Right hindlimb (tissue), 1 donor: ENCODE results near the gene PHKA2.
"Not testable (repeated sequence)": the region's sequence is repeated elsewhere in the genome, so short reads cannot be mapped to it uniquely, and the experiment has no call there.

Experiments used
- DNase-seq: peaks from one replicate; pipeline ENCODE4 v3.0.0-alpha.2; 2018

PHKA2 gene, protein sequence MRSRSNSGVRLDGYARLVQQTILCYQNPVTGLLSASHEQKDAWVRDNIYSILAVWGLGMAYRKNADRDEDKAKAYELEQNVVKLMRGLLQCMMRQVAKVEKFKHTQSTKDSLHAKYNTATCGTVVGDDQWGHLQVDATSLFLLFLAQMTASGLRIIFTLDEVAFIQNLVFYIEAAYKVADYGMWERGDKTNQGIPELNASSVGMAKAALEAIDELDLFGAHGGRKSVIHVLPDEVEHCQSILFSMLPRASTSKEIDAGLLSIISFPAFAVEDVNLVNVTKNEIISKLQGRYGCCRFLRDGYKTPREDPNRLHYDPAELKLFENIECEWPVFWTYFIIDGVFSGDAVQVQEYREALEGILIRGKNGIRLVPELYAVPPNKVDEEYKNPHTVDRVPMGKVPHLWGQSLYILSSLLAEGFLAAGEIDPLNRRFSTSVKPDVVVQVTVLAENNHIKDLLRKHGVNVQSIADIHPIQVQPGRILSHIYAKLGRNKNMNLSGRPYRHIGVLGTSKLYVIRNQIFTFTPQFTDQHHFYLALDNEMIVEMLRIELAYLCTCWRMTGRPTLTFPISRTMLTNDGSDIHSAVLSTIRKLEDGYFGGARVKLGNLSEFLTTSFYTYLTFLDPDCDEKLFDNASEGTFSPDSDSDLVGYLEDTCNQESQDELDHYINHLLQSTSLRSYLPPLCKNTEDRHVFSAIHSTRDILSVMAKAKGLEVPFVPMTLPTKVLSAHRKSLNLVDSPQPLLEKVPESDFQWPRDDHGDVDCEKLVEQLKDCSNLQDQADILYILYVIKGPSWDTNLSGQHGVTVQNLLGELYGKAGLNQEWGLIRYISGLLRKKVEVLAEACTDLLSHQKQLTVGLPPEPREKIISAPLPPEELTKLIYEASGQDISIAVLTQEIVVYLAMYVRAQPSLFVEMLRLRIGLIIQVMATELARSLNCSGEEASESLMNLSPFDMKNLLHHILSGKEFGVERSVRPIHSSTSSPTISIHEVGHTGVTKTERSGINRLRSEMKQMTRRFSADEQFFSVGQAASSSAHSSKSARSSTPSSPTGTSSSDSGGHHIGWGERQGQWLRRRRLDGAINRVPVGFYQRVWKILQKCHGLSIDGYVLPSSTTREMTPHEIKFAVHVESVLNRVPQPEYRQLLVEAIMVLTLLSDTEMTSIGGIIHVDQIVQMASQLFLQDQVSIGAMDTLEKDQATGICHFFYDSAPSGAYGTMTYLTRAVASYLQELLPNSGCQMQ

DNA sequence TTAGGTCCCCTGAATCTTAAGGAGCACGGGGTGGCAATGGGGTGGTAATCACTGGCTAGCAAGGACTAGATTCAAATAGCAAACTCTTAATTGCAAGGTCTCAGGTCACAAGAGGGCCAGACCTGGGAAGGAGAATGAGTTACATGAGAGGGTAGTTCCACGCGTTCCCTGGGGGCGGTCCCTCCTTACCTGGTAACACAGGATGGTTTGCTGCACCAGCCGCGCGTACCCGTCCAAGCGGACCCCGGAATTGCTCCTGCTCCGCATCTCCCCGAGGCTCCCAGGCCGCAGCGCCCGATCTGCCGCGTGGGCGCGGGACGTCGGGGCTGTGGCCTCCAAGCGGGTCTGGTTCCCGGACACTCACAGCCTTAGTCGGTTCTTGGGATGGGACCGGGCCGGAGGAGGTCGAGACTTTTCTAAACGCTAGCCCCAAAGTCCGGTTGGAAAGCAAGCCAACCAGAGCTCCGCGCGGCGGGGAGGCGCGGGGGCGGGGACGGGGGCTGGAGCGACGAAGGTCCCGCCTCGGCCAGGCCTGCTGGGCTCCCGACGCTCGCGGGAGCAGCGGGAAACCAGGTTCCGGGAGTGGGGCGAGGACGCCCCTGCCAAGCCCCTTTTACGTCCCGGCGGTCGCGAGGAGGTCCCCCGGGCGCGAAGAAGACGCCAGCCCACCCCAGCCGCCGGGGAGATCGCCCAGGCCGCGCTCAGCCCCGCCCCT, at the start of gene PHKA2:
Gene PHKA2, minus strand, starts transcription at position 449 of the 715 bp plus-strand sequence. Its CDS starts 182 bp downstream, at position 267.
- peak; percentile 70 for DNase-seq

DNA sequence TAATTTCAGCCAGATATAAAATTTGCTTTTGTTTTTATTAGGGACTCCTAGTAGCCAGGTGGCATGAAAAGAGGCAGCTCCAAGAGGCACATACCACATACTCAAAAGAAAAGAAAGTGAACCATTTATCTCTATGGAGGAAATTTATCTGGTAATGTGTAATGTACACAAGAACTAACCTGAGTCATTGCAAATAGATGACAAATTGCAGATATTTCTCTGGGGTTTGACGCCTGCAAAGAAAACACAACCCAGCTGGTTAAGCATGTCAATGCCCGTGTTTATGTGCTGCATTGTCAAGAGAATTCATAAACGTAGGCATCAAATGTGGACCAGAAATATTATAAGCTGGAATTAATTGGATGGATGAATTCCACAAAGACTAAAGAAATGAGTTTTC, 46.9 kb upstream of the PHKA2 start:
- DNase-seq: no peak

DNA sequence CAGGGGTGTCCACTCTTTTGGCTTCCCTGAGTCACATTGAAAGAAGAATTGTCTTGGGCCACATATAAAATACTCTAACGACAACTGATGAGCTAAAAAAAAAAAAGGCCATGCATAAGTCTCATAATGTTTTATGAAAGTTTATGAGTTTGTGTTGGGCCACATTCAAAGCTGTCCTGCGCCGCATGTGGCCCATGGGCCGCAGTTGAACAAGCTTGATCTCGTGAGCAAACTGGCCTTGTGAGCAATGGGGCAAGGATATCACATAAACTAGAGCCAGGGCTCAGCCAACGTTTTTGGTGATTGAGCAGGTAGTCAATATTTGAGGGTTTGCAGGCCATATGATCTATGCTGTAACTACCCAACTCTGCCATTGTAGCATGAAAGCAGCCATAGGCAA, 44.6 kb upstream of the PHKA2 start:
- no peak for DNase-seq

DNA sequence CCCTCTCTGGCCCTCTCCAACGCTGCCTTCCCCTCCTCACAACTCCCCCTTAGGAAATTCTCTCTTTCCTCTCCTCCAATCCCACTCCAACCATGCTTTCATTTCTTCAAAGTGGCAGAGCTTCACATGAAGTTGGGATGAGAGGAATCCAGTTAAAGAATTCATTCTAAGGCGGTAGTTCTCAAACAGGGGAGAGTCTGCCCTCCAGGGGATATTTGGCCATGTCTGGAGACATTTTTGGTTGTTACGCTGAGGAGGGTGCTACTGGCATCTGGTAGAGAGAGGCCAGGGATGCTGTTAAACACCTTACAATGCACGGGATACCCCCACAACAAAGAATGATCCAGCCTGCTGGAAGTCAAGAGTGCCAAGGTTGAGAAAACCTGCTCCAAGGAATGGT, 40.5 kb upstream of the PHKA2 start:
- no peak for DNase-seq

DNA sequence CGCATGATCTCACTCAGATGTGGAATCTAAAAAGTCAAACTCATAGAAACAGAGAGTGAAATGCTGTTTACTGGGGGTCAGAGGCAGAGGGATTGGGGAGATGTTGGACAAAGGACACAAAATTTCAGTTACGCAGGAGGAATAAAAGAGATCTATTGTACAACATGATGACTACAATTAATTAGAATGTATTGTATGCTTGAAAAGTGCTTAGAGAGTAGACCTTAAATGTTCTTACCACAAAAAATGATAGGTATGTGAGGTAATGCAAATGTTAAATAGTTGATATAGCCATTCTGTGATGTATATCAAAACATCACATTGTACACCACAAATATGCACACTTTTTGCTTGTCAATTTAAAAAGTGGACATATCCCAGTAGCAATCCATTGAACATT, 36.1 kb upstream of the PHKA2 start:
- DNase-seq: no peak

DNA sequence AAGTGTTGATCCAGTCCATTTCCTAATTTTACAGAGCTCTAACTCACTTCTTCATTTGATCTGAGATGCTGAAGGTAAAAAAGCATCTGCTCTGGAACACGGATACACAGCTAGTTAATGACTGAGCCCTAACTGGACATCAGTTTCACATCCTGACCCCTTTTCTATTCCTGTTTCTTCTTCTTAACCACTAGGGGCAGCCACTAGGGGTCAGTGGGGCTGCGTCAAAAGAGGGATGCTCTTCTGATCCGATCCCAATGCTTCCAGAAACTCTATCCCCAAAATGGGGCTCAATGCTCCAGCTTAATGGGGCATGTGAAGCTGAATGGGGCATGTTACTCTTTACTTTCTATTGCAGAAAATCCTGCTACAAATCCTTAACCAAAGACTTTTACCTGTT, 33.4 kb upstream of the PHKA2 start:
- peak; percentile 18 for DNase-seq

DNA sequence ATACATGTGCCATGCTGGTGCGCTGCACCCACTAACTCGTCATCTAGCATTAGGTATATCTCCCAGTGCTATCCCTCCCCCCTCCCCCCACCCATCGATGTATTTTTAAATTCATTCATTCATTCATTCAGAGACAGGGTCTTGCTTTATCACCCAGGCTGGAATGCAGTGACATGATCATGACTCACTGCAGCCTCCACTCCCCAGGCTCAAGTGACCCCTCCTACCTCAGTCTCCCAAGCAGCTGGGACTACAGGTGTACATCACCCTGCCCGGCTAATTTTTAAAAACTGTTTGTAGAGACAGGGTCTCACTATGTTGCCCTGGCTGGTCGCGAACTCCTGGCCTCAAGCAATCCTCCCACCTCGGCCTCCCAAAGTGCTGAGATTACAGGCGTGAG, 32.7 kb upstream of the PHKA2 start:
- DNase-seq: not testable (repeated sequence)

DNA sequence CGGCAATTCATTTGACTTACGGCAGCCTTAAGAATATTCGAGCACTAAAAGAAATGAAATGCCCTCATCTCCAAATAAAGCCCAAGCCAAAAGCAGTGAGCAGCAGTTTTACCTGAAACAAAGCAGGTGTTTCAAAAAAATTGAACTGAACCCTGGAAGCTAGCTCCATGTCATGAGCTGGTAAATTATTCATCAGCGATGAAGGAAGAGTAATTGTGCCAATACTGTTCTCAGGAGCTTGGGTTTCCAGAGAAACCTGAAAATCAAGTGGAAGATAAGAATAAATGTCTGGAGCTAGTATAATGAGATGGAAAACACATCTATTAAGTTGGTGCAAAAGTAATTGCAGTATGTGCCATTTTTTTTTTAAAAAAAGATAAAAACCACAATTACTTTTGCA, 24.0 kb upstream of the PHKA2 start:
- DNase-seq: no peak

DNA sequence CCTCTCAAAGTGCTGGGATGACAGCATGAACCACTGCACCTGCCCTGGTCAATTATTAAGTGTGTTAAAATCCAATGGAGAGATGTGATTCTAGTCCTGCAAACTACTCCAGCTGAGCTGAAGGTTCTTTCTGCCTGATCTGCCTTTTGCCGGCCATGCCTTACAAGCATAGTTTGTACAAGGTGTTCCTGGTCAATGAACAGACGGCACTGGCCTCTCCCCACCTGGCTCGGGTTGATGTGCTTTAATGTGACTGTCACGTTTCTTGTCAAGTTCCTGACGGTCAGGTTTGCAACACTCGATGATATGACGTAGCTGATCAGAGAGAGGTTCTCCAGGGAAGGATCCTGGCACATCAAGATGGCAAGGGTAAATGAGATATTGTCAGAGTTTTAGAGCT, 23.1 kb upstream of the PHKA2 start:
- no peak for DNase-seq

DNA sequence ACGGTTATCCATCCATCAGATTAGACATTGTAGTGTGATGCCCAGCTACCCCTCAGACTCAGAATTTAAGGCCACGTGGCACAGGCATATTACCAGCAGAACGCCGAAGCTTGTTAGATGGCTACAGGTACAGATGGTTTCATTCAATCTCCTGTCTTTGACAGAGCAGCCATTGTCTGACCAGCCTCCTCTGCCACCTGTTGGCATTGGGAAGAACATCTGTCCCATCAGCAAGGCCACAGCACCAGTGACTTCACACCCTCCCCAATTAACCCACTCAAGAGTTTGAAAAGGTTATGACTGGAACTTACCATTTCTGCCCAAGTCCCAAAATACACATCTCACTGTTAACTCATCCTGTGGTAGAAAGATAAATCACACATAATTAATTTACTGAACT, 22.0 kb upstream of the PHKA2 start:
- DNase-seq: no peak

DNA sequence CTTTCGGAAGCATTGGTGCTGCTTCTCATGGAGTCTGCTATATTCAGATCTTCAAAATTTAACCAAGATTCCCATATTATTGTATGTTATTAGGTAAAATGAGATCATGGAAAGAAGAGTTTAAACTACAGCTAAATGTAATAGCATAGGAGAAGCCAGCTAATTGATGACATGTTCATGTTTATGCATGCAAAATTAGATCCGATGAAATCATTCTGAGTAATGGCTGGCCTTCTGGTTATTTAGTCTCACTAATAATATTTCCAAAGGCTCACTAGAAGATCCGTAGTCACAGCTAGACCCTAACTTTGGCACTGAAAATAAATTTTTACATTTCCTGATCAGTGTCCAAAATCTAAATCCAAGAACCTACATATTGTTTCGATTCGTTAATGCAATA, 19.8 kb upstream of the PHKA2 start:
- no peak for DNase-seq

DNA sequence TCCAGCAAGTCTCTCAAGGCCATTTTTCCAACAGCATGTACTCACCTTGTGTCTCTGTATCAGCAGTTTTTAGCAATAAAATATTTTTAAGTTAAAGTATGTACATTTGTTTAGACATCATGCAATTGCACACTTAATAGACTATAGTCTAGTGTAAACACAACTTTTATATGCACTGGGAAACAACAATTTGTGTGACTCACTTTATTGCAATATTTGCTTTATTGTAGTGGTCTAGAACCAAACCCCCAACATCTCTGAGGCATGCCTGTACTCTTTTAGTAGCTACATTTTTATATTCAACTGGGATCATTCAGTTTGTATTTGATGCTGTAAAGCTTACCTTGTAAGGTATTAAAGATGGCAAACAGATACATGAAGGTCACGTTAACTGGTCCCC, 14.7 kb upstream of the PHKA2 start:
- DNase-seq: no peak

DNA sequence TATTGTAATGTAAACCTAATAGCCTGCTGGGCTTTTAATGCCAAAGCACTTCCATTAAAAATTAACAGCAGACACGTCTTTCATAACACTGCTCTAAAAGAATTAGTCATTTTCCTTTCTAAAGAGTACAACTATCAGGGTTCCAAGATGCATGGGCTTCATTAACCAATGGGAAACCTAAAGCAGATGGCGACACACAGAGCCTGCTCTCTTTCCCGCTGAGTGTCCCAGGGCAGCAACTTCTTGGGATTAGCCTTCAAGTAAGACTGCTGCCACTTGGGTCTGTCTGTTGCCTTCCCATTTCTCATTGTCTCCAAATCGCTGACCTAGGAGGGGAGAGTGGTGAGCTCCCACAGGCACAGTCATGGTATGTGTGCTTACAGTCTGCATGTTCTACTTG, 14.0 kb upstream of the PHKA2 start:
- DNase-seq: no peak

DNA sequence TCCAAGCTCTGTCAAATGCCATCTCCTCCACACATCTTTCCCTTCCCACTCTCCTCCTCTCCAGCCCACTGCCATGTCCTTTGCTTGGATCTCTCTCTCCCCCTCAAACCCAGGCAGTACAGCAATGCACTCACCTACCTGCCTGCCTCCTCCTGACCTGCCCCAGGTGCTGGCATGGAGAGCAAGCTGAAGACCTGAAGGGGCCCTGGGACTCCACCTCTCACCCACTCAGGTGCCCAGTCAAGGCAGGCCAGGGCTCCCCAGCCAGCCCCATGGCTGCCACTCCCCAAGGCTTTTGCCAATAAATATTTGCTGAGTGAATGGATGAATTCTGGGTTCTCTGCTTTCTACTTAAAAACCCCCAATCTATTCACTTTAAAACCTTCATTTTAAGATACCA, 12.6 kb upstream of the PHKA2 start:
- DNase-seq: no peak

DNA sequence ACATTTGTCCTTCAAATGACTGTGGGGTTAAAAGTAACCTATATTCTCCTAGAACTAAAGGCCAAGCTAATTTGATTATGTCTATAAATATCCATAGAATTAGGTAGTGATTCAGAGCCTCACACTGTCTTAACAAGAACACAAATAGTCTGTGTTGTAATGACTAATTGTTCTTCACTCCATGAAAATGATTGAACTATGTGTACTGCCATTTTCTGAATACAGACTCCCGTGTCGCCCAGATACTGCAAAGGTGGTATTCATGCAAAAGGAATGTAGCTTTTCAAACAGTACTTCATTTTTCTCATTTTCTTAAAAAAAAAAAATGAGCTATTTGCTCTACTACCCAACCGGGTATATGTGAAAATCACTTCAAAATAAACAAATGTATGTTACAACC, 11.3 kb upstream of the PHKA2 start:
- DNase-seq: no peak

DNA sequence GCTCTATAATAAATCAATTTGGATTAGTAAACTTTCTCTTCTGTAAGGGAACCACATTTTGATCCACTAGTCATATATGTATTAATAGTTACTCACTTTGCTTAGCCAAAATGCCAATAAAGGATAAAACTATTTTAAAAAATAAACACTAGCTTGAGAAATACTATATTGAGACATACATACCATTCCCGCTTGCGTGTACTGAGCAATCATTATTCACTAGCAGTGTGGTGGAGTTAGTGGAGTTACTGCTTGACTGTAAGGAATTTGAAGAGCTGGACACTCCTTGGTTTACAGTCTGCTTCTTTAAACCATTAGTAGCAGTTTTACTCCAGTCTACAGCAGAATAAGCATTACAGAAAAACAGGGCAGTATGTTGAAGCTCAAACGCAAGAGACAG, 10.8 kb upstream of the PHKA2 start:
- DNase-seq: no peak

DNA sequence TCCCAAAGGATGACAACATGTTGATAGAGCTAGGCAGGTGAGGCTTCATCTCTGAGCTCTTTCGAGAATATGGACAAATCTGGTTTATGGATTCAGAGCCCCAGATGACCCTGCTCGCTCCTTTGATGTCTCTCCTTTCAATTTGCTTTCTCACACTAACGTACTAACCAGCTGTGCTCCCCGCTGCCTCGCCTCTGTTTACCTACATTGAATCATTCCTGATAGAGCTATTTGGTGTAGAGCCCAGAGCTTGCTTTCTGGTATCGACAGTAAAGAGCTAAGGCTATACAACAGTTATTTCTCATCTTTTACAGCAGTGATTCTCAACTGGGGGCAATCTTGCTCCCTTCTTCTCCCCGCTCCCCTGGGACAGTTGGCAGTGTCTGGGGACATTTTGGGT, 8.9 kb upstream of the PHKA2 start:
- no peak for DNase-seq

DNA sequence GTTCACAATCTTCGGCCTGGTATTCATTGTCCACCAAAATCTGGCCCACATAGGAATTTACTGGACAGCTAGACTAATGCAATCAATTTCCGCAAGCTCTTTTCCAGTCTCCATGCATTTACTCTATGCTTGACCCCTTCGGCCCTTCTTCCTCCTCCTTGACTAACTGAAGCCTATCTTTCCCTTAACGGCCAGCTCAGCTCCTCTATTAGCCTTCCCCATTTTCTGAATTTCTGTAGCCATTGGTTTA, 1.2 kb upstream of the PHKA2 start:
- no peak for DNase-seq

DNA sequence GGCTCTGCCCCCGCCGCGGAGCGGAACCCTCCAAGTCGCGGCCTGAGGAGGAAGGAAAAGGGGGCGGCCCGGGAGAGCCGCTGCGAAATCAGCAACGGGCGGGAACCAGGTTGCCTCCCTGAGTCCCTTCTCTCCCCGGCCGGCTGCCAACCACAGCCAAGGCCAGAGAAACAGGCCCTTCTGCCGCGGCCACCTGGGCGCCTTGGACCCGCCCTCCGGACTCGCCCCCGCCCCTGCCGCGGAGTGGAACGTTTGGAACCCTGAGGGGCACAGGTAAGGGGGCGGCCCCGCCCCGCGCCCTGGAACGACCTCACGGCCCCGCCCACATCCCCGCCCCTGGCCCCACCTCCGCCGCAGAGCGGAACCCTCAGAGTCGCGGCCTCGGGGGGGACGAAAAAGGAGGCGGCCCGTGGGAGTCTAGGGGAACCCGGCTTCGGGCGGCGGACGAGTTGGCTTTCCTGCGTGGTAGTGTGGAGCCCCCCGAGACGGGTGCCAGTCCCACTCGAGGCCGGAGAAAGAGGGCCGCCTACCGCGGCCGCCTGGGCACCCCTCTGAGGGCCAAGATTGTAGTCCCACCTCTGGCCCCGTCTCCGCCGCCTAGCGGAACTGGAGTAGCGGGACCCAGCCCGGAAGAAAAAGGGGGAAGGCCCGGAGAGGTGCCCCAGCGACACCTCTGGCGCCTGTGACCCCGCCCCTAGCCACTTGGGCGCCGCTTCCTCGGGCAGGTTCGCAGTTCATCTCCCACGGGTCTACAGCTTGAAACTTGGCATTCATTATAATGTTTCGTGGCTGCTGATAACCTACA, 669 bp upstream of the PHKA2 start:
- DNase-seq: peak; percentile 82

DNA sequence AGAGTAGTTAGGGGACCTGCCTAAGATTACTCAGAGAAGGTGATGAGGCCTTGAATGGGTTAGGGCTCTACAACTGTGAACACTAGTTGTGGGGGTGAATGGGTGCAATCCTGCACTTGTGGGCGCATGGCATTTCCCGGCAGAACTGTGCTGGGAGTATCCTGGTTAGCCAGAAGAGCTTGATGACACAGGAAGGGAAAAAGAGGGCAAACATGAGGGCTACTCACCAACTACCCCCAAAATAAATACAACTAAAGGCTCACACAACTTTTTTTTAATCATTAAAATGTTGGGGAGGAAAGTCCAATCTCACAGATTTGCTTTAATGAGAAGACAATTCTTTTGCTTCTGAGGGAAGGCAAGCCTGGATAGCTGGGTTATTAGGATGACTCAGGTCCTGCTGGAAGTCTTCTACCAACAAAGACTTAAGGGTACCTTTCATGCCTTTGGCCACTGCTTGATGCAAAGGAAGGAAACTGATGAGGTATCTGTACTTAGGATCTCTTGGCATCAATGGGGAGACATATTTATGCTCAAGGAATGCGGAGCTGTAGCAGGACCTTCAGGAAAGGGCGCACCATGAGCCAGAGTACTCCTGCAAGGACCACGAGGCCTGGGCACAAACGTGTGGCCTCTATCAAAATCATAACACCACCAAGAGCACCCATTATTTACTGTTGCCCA, 2.6 kb downstream of the PHKA2 start:
- DNase-seq: no peak

DNA sequence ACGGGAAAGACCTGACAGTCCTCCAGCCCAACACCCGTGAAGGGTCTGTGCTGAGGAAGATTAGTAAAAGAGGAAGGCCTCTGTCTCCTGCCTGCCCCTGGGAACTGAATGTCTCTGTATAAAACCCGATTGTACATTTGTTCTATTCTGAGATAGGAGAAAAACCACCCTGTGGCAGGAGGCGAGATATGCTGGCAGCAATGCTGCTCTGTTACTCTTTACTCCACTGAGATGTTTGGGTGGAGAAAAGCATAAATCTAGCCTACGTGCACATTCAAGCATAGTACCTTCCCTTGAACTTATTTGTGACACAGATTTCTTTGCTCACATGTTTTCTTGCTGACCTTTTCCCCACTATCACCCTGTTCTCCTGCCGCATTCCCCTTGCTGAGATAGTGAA, 3.7 kb downstream of the PHKA2 start:
- not testable (repeated sequence) for DNase-seq

DNA sequence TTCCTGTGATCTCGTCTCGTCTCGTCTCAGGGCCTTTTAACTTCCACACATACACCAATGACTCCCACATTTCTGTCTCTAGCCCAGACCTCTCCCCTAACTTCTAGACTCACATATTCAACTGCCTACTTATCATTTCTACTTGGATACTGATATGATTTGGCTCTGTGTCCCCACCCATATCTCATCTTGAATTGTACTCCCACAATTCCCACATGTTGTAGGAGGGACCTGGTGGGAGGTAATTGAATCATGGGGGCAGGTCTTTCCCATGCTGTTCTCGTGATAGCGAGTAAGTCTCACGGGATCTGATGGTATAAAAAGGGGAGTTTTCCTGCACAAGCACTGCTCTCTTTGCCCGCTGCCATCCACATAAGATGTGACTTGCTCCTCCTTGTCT, 8.9 kb downstream of the PHKA2 start:
- no peak for DNase-seq
